CD4-positive, alpha-beta T cell treated with Interleukin-4 for 4 hours (primary cell): ENCODE results near the gene PALM.

Source experiments
- DNase-seq: peaks from one replicate; pipeline ENCODE4 v3.0.0-alpha.2; 2020

PALM gene

GRCh38 chr19:782878-783668 is 74.3 kb downstream of the PALM start:
- no peak for DNase-seq

DNA sequence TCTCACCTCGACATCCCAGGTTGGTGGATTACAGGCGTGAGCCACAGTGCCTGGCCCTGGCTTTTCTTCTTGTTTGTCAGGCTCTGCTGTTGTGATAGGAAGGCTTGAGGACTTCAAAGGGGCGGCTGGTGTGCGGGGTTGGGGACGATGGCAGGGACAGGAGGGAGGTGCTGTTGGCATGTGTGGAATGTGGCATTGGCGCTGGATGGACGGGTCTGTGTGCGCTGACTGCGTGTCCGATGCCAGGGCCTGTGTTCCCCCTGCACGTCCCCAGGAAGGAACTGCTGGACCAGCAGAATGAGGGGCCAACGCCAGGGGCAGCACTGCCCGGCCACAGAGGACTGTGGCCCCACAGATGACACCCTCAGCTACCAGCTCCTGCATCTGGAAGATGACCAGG is 75.8 kb downstream of the PALM start:
- no peak for DNase-seq

DNA sequence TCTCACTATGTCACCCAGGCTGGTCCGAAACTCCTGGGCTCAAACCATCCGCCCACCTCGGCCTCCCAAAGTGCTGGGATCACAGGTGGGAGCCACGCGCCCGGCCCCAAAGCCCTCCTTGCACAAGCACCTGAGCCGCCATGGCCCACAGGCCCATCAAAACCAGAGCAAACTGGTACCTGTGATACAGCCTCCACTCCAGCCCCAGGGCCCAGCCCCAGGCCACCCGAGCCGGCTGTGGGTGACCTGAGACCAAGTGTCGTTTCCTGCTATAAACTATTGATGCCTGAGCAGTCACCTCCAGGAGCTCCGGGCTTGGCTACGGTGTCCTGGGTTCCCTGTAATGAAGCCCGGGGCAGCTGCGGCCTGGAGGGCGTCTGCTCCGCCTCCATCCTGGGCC is 78.8 kb downstream of the PALM start:
- DNase-seq = no peak

- DNase-seq = no peak
Measured at GRCh38 chr19:788686-788982, 79.9 kb downstream of the PALM start.

DNA sequence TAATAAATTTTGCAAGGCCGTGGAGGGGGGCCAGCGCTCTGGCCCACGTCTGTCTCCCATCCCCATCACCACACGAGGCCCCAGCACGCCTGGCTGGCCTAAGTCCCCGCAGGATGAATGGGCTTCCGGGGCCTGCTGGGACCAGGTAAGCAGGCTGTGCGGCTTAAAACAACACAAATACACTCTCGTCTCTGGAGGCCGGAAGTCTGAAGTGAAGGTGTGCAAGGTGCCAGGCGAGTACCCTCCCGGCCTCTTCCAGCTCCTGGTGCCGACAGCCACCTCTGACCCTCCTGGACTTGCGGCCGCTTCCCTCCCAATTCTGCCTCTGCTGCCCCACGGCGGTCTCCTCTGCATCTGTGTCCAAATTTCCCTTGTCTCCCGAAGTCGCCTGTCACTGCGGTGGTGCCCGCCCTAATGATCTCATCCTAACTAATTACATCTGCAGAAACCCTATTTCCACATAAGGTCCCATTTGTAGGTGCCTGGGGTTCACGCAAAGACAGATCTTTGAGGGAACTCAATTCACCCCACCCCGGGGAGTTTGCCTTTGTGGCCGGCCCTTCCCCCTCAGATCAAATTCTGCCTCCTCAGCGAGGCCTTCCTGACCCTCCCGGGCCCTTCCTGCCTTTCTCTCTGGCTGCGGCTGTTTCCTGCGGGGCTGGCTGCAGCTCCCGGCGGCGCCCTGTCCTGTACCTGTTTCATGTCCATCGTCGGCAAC is 80.4 kb downstream of the PALM start:
- no peak for DNase-seq

DNA sequence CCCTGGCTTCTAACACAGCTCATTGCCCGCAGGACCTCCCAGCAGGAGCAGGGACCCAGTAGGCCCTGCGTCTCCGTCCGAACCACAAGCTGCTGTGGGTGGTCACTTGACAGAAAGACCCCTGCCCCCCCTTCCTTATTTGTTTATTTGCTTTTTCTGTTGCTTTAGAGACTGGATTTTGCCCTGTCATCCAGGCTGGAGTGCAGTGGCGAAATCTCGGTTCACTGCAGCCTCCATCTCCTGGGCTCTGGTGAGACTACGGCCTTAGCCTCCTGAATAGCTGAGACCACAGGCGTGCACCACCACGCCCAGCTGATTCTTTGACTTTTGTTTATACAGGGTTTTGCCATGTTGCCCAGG is 80.9 kb downstream of the PALM start:
- no peak for DNase-seq

DNA sequence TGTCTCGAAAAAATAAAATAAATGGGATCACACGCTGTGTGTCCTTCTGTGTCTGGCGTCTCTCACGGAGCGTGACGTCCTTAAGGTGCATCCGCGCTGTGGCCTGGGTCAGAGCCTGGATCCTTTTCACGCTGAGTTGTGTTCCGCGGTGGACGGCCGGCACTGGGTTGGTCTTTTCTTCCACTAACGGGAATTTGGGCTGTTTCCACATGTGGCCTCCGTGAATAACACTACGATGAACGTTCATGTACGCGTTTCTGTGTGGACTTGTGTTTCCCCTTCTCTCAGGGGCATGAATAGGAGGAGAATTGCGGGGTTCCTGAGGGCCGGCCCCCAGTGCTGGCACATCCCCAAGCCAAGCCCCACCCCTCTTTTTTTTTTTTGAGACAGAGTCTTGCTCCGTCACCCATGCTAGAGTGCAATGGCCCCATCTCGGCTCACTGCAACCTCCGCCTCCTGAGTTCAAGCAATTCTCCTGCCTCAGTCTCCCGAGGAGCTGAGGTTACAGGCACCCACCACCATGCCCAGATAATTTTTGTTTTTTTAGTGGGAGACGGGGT is 82.4 kb downstream of the PALM start:
- no peak for DNase-seq

DNA sequence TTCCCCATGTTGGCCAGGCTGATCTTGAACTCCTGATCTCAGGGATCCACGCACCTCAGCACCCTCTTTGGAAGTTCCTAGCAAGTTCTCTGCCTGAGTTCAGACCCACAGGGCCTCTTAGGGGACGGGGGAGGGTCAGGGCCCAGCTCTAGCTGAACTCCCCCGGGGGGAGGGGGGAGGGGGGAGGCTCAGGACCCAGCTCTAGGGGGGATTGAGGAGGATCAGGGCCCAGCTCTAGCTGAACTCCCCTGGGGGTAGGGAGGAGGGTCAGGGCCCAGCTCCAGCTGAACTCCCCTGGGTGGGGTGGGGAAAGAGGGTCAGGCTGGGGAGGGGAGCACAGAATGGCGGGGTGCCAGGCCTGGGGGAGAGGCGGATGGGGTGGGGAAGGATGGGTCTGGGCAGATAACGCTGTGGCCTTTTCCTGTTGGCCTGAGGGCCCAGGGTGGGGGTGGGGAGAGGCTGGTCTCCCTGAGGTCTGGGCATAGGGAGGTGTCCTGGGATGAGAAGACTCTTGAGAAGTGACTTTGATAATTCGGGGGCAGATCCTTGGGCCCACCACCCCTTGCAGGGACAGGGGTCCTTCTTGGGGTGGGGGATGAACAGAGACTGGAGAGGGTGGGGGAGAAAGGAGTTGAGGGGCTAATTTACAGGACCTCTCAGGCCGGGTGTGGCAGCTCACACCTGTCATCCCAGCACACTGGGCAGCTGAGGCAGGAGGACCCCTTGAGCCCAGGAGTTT is 83.0 kb downstream of the PALM start:
- no peak for DNase-seq

GRCh38 chr19:792306-792885 is 83.7 kb downstream of the PALM start:
- no peak for DNase-seq

- DNase-seq = no peak
Measured at GRCh38 chr19:793806-794205, 85.1 kb downstream of the PALM start.

GRCh38 chr19:795073-795611 is 86.4 kb downstream of the PALM start:
- DNase-seq = no peak

GRCh38 chr19:795691-796581 is 87.2 kb downstream of the PALM start:
- no peak for DNase-seq

DNA sequence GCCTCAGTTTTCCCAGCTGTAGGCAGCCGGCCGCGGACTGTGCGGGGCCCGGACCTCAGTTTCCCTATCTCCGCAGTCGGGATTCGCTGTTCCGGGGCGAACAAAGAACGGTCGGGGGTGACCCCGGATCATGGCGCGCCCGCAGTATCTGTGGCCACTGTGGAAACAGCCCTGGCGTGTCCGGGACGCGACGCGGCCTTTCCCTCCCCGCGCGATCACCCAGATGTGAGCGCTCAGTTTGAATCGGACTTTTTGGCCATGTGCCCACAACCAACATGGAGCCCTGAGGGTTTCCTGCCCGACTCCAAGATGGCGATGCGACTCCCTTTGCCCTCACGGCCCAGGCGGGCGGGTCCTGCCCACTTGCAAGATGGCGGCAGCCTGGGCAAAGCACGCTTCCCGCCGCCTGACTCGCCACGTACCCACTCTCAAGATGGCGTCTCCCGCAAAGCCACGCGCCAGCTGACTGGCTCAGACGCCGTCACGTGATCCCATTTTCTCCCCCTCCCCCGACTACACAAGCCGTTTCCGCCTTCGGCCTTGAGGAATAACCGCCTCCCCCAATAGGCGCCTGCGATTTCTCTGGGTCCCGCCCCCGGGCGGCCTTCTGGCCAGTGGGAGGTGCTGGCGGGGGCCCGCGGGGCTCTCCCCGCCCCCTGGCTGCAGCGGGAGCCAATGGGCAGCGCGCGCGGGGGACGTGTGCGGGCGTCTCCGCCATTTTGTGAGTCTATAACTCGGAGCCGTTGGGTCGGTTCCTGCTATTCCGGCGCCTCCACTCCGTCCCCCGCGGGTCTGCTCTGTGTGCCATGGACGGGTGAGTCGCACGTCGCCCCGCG is 88.2 kb downstream of the PALM start, which contains the start of gene PTBP1:
Gene PTBP1, plus strand, starts transcription at position 761 of the 836 bp plus-strand sequence. Its CDS starts 46 bp downstream, at position 807.
- peak; percentile 100 for DNase-seq
